Activated naive CD4-positive, alpha-beta T cell treated with Interleukin-2 at 50 U/mL for 16 hours (primary cell): ENCODE measurements around the gene UGCG.
A peak's percentile ranks its signal among the peaks of the same experiment; 100 is the strongest.
"Not testable (repeated sequence)": the region's sequence is repeated elsewhere in the genome, so short reads cannot be mapped to it uniquely, and the experiment has no call there.

Experiments
- DNase-seq: peaks from one replicate; pipeline ENCODE4 v3.0.0-alpha.2; 2020

UGCG gene

DNA sequence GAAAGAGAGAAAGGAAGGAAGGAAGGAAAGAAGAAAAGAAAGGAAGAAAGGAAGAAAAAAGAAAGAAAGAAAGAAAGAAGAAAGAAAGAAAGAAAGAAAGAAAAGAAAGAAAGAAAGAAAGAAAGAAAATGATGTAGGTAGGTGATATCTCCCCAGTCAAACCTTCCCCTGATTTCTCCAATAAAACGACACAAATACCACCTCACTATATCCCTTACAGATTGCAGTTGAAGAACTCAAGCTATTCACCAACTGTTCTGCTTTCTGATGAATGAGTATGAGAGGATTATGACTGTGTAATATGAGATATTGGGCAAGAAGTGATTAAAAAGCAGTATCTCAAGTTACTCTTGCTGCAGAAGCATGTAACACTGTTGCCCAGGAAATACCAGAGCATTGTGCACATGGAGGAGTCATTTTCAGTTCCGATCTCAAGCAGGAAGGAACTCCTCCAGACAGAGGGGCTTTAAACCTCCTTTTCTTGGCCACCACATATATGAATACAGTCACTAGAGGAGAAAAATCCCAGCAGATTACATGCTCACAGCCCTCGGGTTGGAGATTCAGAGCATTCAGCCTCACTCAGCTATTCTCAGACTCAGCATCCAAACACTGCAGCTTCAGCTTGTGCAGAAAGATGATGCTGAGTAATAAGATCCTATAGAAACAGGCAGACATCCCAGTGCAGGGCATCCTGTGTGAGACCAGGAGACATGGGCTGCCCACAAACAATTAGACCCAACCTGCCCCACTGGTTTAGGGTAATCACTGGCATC, 61.4 kb downstream of the UGCG start:
- DNase-seq, result peak; percentile 9

DNA sequence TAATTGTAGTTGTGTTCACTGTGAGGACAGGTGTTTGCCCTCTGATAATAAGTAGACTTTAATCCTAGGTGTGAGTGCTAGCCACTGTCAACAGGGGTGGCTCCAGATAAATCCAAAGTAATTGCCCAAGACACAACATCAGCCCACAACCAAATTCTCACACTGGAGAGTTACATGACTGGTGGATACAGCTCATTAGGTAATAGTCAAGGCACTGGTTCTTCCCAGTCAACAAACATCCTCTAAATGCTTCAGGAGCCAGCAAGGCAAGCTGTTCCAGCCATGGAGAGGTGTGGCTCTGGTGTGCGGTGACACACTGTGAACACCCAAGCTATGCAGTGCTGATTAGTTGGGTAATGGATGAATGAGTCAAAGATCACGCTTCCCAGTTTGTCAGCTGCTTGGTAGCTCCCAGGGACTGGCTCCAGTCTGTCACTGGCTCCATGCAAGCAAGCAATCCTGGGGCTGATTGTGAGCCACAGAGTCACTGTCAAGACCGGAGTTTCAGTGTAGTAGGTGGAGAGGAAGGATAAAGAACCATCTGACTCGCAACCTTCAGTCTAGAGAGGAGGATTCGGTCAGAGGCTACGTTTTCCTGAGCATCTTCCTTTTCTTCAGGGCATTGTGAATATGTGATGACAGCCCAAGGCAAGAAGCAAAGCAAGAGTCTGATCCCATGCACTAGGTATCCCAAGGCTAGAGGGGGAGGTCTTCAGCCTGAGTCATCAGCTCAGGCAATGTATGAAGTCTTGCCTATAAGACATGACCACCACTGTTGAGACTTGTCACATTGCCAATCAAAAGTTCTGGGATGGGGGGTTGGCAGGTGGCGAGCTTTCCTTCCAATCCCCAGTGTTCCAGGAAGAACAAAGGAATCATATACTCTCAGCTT, 63.1 kb downstream of the UGCG start:
- no peak for DNase-seq

DNA sequence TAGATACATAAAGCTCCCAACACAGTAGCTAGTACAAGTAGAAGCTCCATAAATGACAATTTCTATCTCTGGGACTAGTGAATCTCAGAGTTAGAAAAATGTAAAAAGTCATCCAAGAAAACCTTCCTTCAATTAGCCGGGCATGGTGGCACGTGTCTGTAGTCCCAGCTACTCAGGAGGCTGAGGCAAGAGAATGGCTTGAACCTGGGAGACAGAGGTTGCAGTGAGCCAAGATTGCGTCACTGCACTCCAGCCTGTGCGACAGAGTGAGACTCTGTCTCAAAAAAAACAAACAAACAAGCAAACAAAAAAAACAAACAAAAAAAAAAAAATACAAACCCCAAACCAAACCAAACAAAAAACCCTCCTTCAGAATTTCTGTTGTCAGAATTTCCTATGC, 63.9 kb downstream of the UGCG start:
- DNase-seq, result not testable (repeated sequence)

DNA sequence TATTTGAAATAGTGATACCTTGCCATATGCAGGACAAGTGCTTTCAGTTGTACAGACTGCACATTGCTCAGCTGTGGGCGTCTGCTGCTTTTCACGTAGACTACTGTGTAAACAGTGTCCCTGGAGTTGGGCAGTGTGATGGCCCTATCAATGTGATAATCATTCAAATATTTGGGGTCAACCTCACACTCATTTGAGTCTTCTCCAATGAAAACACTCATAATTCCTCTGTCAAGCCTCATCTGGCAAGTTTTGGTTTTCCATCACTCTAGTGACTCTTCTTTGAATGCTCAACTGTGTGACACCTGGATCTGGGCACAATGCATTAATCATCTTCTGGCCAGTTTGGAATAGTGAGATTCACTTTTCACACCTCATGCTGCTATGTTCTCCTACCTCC, 64.4 kb downstream of the UGCG start:
- no peak for DNase-seq

DNA sequence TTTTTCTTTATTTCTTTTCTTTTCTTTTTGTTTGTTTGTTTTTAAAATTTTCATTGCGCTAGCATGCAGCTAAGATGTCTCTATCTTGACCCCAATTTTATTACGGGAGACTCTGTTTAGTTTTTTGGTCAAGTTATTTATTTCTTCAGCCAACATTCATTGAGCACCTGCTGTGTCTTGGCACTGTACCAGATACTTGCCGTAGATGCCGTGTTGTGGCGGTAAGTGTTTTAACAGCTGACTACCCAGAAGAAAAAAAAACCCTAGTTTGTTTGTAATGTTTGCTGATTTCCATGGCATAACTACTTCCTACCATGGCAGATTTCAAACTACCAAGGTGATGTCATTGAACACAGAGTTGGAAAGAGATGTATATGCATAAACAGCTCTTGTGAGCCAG, 65.0 kb downstream of the UGCG start:
- DNase-seq, result no peak

DNA sequence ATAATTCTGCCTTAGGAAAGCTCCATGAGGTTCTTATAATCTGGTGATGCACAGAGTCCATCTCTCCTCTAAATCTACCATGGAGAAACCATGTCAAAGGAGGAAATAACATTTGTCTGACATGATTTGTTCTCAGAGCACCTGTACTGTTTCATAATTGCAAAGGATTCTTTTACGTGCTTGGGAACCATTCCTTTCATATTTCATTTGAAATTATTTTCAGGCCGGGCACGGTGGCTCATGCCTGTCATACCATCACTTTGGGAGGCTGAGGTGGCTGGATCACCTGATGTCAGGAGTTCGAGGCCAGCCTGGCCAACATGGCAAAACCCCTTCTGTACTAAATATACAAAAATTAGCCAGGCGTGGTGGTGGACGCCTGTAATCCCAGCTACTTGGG, 65.4 kb downstream of the UGCG start:
- no peak for DNase-seq

DNA sequence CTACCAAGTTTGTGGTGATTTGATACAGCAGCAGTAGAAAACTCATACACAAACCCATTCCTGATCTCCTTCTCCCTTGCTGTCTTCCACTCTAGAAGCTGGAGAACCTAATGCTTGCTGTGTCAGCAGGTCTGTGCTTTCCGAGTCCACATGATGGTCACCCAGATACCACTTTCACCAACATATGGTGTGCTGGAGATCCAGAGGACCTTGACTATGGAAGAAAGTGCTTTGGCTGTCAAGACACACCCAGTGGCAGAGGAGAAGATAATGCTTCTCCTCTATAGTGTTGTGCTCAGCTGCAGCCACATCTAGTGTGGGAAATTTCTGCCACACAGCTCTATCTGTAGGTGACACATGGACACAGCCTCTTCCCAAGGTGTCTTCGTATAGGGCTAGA, 67.4 kb downstream of the UGCG start:
- DNase-seq, result no peak

DNA sequence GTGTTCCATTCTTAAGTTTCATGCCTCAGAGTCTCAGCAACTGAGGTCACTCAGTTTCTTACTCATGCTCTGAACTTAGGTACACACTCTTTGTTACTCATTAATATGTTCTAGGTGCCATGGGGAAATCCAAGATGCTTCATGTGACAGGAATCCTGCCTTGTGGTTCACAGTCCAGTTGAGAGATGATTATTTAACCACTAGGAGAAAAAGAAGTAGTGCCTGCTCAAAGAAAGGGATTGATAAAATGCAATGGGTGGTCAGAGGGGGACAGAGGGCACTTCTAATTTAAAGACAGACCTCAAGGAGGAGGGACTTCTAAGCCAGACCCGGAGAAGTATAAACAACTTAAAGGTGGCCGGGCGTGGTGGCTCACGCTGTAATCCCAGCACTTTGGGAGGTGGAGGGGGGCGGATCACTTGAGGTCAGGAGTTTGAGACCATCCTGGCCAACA, 69.0 kb downstream of the UGCG start:
- DNase-seq, result no peak

DNA sequence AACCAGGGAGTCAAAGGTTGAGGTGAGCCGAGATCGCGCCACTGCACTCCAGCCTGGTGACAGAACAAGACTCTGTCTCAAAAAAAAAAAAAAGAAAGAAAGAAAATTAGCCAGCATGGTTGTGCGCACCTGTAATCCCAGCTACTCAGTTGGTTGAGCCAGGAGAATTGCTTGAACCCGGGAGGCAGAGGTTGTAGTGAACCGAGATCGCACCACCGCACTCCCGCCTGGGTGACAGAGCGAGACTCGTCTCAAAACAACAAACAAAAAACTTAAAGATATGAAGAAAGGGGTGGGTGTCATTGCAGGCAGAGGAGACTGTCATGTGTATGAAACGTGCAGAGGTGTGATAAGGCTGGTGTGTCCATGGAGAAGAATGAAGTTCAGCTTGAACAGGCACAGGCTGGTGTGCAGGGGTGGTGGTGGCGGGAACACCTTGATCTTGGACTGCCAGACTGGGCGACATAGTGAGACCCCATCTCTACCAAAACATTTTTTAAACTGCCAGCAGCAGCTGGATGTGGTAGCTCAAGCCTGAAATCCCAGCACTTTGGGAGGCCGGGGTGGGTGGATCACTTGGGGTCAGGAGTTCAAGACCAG, 69.6 kb downstream of the UGCG start:
- no peak for DNase-seq

DNA sequence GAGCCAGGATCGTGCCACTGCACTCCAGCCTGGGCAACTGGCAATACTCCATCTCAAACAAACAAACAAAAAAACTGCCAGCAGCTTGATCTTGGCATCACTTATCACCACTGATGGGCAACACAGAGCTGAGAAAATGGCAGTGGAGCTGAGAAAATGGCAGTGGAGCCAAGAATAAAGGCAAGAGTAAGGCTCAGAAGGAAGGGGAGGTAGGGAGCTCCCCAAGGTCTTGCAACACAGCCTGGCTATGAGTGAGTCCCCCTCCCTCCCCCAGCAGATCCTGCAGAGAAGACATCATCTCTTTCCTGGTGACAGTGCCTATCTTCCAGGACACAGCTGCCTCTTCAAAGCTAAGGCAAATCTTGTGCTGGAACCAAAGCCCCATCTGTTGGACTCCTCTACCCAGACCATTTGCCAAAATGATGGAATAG, 70.3 kb downstream of the UGCG start:
- no peak for DNase-seq

DNA sequence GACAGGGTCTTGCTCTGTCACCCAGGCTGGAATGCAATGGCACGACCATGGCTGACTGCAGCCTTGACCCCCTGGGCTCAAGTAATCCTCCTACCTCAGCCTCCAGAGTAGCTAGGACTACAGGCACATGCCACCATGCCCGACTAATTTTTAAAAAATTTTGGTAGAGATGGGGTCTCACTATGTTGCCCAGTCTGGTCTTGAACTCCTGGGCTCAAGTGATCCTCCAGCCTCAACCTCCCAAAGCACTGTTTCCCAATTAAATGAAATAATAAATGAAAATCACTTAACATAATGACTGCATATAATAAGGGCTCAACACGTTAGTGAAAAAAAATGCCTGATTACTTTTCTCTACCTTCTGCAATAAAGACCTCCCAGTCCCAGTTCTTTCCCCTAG, 71.0 kb downstream of the UGCG start:
- DNase-seq, result no peak

DNA sequence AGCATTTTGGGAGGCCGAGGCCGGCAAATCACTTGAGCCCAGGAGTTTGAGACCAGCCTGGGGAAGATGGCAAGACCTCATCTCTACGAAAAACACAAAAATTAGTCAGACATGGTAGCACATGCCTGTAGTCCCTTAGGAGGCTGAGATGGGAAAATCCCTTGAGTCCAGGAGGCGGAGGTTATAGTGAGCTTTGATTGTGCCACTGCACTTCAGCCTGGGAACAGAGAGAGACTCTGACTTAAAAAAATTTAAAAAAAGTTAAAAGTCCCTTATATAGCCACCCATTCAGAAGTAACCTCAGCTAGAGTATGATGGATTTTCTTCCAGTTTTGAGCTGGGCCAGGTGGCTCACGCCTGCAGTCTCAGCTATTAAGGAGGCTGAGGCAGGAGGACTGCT, 72.4 kb downstream of the UGCG start:
- DNase-seq, result no peak

DNA sequence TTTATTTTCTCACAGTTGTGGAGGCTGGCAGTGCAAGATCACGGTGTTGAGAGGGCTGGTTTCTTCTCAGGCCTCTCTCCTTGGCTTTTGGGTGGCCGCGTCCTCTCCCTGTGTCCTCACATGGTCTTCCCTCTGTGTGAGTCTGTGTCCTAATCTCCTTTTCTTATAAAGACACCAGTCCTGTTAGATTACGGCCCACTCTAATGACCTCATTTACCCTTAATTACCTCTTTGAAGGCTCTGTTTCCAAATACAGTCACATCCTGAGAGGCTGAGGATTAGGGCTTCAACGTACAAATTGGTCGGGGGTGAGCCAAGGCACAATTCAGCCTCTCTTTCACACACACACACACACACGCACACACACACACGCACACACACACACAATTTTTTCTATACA, 73.0 kb downstream of the UGCG start:
- DNase-seq, result no peak

DNA sequence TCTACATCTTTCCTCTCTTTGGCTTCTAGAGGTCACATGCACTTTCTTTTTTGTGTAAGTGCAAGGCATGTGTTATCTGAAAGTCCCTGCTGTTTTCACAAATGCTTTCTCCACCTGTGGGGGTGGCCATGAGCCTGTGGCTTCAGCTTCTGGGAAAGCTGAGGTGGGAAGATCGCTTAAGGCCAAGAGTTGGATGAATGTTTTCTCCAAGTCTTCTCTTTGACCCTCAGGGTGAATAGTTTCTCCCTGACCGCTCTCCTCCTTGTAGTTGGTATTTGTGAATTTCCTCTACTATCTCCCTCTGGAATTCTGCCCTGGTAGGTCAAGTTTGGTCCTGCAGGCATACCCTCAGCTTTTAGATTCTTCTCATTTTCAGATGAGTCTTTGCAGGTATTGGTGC, 74.2 kb downstream of the UGCG start:
- DNase-seq, result no peak

DNA sequence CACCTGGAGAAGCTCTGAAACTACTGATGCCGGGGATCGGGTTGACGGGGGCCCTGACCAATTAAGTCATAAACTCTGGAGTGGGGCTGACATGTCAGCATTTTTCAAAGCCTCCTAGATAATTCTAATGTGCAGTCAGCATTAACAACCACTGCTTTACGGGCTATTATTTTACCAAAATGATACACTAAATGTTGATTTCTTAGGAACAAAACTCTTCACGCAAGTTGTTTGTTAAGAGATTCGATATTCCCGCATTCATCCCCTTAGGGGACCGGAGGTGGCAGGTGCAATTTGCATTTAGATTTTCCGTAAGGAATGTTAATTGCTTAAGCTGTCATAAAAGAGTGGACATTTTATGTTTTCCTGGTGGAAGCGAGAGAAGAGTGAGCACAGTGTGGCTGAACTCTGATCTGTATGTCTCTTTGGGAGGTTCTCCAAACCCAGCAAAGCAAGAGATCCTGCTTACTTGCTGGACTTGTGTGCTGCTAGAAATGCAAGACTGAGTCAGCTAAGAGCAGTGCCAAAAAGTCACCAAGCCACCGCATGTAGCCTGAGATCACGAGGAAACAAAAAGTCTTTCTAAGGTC, 77.6 kb downstream of the UGCG start:
- DNase-seq, result no peak

DNA sequence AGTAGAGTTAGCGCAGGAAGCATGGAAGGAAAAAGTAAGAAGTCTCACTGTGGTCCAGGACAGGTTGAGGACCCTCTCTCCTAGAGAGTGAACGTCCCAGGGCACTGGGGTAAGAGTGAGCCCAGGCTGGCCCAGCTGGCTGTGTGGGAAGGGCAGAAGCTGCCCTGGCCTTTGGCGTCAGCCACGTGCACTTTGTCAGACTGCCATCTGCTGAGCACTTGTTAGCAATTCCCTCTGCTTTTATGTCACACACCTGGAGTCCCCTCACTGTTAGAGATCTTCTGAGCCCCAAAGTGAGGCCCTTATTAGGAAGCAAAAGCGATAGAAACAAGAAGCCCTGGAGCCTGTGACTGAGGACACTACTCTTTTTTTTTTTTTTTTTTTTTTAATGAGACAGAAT, 79.1 kb downstream of the UGCG start:
- DNase-seq, result no peak

DNA sequence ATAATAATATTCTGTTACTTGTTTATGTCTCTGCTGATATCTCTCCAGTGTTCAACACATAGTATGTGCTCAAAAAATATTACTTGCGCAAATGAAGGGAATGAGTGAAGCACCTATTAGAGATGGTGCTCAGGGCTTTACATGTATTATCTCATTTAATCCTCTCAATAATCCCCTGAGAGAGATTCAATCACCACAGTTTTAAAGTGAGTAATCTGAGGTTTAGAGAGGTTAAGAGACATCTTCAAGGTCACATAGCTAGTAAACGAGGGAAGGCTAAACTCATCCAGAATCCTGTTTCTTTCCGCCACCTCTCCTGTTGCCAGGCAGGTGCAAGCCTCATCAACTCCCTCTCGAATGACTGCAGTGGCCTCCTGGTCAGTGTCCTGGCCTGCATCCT, 82.0 kb downstream of the UGCG start:
- no peak for DNase-seq

DNA sequence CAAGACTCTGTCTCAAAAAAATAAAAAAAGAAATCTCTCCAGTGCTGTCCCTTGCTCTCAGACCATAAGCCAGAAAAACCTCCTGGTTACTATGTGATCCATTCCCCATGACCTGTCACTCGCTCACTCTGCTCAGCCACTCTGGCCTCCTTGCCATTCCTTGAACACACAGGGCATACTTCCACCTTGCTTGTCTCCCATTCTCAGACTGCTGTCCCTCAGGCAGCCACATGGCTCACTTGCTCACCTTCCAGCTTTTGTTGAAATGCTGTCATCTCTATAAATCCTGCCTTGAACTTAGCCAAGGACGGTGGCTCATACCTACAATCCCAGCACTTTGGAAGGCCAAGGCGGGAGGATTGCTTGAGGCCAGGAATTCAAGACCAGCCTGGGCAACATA, 82.9 kb downstream of the UGCG start:
- DNase-seq, result no peak

DNA sequence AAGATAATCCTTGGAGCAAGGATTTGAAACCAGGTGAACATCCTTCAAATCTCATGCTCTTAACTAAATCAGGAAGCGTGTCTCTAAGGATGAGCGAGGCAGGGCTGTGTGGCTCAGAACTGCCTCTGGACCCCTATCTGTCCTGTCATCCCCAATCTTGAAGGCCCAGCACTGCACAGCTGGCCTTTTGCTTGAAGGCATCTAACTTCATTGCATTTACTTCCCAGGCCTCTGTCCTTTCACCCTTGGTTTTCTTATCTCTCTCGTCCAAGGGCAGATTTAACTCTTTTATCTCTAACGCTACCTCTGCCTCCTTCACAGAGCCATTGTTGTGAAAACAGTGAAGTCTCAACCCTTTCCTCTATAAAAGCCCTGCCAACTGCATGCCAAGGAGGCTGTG, 83.8 kb downstream of the UGCG start:
- no peak for DNase-seq

DNA sequence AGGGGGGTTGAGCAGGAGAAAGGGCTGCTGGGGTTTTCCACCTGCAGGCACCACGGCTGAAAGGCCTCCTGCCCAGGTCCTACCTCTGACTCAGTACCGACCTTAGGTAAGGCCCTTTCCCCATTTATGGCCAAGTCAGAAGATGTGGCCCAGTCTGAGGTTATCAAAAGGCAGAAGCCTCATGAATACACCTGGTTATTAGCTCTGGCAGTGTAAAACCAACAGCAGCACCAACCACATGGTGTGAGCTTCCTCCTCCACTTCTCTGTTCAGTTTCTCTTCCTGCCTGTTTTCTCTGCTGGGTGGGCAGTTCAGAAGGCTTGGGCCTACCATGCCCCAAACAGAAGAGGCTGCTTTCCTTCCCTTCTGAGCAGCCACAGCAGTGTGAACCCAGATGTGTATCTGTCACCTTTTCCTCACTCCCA, 86.9 kb downstream of the UGCG start:
- DNase-seq, result no peak

DNA sequence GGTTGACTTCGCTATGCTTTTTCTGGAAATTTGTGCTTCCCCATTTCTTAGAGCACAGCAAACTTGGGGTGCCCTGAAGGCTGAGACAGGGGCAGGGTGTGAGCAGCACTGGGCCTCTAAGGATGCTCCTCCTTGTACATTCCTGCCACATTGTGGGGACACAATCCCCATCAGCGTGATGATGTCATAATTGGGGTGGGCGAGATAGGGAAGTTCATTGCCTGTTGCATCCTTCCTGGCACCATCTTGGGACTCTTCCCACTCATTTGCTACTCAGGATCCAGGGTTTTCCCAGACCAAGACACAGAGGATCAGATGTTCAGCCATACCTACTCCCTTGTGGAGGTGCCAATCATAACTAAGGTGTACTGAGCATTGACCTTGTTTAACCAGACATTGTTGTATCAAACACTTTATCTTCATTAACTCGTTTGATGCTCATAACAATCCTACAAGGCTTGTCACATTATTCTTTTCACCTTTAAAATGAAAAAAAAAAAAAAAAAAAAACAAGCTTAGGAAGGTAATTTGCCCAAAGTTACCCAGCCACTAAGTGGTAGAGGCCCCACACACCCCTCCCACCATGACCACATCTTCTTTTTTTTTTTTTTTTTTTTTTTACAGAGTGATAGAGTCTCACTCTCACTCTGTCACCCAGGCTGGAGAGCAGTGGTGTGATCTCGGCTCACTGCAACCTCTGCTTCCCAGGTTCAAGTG, 87.6 kb downstream of the UGCG start:
- no peak for DNase-seq
